Ishikawa (cell line): Measurements from ENCODE around the gene DNAH9.

Source experiments
- CEBPB ChIP-seq: IDR thresholded peaks from 2 replicates; pipeline ENCODE4 v1.6.1; 2012
- CREB1 ChIP-seq: IDR thresholded peaks from 2 replicates; pipeline ENCODE4 v1.6.1; 2012; ENCODE audit warnings: low read depth
- EGR1 ChIP-seq: IDR thresholded peaks from 2 replicates; pipeline ENCODE4 v1.6.1; 2012
- EP300 ChIP-seq: IDR thresholded peaks from 2 replicates; pipeline ENCODE4 v1.6.1; 2012; ENCODE audit warnings: borderline replicate concordance
- FOXM1 ChIP-seq: IDR thresholded peaks from 2 replicates; pipeline ENCODE4 v1.6.1; 2012; ENCODE audit warnings: low read depth, borderline replicate concordance
- MAX ChIP-seq: IDR thresholded peaks from 2 replicates; pipeline ENCODE4 v1.6.1; 2012
- NFIC ChIP-seq: IDR thresholded peaks from 2 replicates; pipeline ENCODE4 v1.6.1; 2012
- RAD21 ChIP-seq: IDR thresholded peaks from 2 replicates; pipeline ENCODE4 v1.6.1; 2012; ENCODE audit warnings: low read depth
- REST ChIP-seq: IDR thresholded peaks from 2 replicates; pipeline ENCODE4 v1.6.1; 2012; ENCODE audit warnings: low read depth, mild to moderate bottlenecking
- TAF1 ChIP-seq: IDR thresholded peaks from 2 replicates; pipeline ENCODE4 v1.6.1; 2012; ENCODE audit warnings: low read depth, mild to moderate bottlenecking
- TCF12 ChIP-seq: IDR thresholded peaks from 2 replicates; pipeline ENCODE4 v1.6.1; 2012; ENCODE audit warnings: low read depth
- TEAD4 ChIP-seq: IDR thresholded peaks from 2 replicates; pipeline ENCODE4 v1.6.1; 2012
- USF1 ChIP-seq: IDR thresholded peaks from 2 replicates; pipeline ENCODE4 v1.6.1; 2012
- YY1 ChIP-seq: IDR thresholded peaks from 2 replicates; pipeline ENCODE4 v1.6.1; 2012; ENCODE audit warnings: low read depth
- ZBTB7A ChIP-seq: IDR thresholded peaks from 2 replicates; pipeline ENCODE4 v1.6.1; 2012; ENCODE audit warnings: low read depth

DNAH9 gene

GRCh38 chr17:11899537-11899942 lies 301.3 kb downstream of the DNAH9 start:
- TF ChIP-seq REST (no peak), TCF12 (no peak), TEAD4 (no peak), EP300 (no peak), YY1 (no peak), CEBPB (no peak), EGR1 (no peak), NFIC (no peak), MAX (no peak)

GRCh38 chr17:11900041-11900476 lies 301.8 kb downstream of the DNAH9 start:
- TF ChIP-seq ZBTB7A: no peak
- TF ChIP-seq TAF1: no peak
- no peak for TF ChIP-seq CREB1
- no peak for TF ChIP-seq TCF12
- no peak for TF ChIP-seq EGR1
- no peak for TF ChIP-seq FOXM1
- no peak for TF ChIP-seq USF1
- no peak for TF ChIP-seq CEBPB
- TF ChIP-seq REST: no peak
- no peak for TF ChIP-seq MAX
- TF ChIP-seq NFIC: no peak
- TF ChIP-seq EP300: no peak

DNA sequence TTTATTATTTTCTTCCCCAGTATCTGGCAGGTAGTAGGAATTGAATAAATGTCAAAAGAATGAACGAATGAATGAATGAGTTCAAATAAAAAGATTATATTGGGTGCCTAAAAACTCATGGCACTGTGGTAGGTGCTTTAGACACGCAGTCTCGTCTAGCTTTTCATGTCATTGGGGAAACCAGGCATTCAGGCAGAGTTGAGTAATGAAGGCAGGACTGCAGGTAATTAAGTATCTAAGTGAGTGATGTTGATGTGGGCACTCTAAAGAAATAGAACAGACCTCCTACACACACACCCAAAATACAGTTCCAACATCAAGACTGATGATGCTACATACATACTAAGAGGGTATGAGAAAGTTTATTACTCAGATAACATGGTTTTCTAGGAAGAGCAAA lies 302.4 kb downstream of the DNAH9 start:
- TF ChIP-seq TAF1 (no peak), NFIC (no peak), FOXM1 (no peak), EP300 (no peak), EGR1 (no peak), YY1 (no peak), TCF12 (no peak), ZBTB7A (no peak), USF1 (no peak), CEBPB (no peak), TEAD4 (no peak), RAD21 (no peak), MAX (no peak)

DNA sequence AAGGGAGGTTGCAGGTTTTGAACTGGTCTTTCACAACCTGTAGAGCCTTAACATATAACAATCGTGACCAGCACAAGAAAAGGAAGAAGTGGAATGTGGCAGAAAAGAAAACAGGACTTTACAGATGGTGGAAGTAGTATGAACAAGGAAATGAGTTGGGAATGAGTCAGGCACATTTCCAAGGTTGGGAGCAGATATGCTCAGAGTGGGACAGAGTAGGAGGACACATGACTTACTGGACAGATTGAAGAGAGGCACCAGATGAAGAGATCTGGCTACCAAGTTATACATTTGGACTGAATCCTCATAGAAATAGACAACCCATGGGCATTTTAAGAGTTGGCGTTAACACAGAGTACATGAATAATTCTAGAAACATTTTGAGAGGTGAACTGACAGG lies 303.7 kb downstream of the DNAH9 start:
- no peak for TF ChIP-seq FOXM1

DNA sequence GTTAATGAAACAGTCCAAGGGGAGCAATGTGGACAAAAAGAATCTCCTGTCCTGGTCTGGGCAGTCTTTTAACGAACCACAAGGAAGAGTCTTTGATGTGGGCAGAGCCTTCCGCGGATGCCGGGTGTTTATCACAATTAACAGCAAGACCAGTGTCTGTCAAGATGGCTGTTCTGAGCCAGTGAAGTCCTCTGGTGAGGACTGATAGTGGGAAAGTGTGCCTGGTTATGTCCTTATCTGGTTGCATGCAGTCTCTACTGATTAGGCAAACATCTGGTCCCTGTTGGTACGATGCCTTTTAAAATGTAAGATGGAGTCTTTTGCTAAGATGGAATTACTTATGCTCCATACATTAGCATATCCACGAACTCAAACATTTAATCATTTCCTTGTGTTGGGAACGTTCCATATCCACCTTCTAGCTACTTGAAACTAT lies 310.5 kb downstream of the DNAH9 start:
- TF ChIP-seq CEBPB: no peak
- no peak for TF ChIP-seq RAD21
- TF ChIP-seq FOXM1: no peak
- no peak for TF ChIP-seq TCF12
- TF ChIP-seq NFIC: no peak
- TF ChIP-seq REST: no peak
- no peak for TF ChIP-seq ZBTB7A
- TF ChIP-seq EGR1: no peak
- no peak for TF ChIP-seq TEAD4
- no peak for TF ChIP-seq TAF1
- no peak for TF ChIP-seq CREB1
- TF ChIP-seq YY1: no peak
